Forelimb muscle (tissue), 1 donor: Measurements from ENCODE around the gene CPZ. TPM values are rescaled to one million over a fixed set of nuclear protein-coding genes. Genes with fewer than 3 reads are reported as not detected.

ENCODE experiments used
- DNase-seq: peaks from one replicate; pipeline ENCODE4 v3.0.0-alpha.2; 2013; ENCODE audit warnings: low read depth
- polyA plus RNA-seq: library from polyadenylated mRNA; unstranded; fragments of 120-200 nt; gene quantifications from one replicate; pipeline ENCODE4 v1.2.1, GENCODE V29; 2013; ENCODE audit not compliant: insufficient read length

The CPZ gene
- polyA plus RNA-seq, 1 donor = 8.6 TPM

DNA sequence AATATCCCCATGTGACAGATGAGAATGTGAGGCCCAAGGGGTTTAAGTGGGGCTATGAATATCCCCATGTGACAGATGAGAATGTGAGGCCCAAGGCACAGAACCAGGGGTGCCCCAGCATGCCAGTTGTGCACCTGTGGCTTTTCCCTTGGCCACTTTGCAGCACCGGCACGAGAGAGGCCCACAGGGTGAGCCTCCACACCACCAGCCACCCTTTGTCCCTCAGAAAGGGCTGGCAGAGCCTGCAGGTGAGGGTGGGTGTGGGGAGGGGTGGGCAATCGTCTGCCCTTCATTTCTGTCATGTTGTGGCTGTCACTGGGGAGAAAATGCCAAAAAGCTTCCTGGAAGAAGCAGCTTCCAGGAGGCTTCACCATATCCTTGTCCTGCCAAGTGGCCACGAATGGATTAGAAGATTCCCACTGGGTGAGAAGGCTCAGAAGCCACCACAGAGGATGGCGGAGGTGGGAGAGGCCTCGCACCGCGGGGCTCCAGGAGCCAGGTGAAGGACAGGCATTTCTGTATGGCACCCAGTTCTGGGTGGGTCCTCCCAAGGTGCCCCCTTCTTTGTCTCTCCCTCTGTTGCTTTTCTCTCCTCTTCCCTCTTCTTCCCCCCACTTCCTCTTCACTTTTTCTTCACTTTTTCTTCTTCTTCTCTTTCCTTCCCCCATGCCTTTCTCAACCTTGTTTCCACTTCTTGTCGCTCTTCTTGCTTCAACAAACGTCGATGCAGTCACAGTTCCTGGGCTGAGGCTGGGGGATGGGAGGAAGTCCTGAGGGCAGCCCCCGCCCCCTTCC is 12.8 kb upstream of the CPZ start:
- no peak for DNase-seq

DNA sequence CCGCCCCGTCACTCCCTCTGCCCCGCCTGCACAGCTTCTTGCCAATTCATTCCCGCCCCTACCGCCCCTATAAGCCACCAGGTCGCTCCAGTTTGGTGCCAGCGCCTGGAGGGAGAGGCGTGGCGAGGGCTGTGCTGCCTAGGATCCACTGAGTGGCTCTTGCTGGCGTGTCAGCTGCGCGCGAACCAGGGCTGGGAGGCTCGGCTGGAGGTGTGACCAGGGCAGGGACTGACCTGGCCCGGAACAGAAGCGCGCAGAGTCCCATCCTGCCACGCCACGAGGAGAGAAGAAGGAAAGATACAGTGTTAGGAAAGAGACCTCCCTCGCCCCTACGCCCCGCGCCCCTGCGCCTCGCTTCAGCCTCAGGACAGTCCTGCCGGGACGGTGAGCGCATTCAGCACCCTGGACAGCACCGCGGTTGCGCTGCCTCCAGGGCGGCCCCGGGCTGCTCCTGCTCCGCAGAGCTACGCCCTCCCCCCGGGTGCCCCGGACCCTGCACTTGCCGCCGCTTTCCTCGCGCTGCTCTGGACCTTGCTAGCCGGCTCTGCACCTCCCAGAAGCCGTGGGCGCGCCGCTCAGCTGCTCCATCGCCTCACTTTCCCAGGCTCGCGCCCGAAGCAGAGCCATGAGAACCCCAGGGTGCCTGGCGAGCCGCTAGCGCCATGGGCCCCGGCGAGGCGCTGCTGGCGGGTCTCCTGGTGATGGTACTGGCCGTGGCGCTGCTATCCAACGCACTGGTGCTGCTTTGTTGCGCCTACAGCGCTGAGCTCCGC is 12.1 kb upstream of the CPZ start, which contains the start of gene GPR78:
Gene GPR78 (plus strand): TSS at position 72 of the 773 bp plus-strand sequence. CDS start 591 bp downstream, at position 663.
- no peak for DNase-seq

DNA sequence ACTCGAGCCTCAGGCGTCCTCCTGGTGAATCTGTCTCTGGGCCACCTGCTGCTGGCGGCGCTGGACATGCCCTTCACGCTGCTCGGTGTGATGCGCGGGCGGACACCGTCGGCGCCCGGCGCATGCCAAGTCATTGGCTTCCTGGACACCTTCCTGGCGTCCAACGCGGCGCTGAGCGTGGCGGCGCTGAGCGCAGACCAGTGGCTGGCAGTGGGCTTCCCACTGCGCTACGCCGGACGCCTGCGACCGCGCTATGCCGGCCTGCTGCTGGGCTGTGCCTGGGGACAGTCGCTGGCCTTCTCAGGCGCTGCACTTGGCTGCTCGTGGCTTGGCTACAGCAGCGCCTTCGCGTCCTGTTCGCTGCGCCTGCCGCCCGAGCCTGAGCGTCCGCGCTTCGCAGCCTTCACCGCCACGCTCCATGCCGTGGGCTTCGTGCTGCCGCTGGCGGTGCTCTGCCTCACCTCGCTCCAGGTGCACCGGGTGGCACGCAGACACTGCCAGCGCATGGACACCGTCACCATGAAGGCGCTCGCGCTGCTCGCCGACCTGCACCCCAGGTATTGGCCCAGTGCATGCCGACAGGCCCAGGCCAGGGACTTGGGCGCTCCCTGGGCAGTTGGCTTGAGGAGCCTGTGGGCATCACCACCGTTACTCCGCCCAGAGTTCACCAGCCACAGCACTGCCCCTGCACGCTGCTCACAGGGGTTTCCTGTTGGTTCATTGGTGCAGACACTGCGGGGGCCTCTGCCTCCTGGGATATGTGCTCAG is 11.3 kb upstream of the CPZ start:
- no peak for DNase-seq

GRCh38 chr4:8582016-8582415 is 10.5 kb upstream of the CPZ start:
- DNase-seq = no peak

DNA sequence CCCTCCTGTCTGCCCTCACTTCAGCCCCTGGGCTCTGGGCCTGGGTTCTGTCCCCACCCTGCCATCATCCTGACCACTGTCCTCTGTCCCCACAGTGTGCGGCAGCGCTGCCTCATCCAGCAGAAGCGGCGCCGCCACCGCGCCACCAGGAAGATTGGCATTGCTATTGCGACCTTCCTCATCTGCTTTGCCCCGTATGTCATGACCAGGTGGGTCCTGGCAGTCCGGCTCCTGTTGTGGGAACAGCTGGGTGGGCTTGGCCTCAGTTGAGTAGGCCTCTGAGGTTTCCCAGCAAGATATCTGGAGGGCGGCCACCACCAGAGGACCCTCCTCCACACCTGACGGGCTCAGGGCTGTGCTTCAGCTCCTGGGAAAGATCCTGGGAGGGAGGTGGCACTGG is 10.1 kb upstream of the CPZ start:
- no peak for DNase-seq

DNA sequence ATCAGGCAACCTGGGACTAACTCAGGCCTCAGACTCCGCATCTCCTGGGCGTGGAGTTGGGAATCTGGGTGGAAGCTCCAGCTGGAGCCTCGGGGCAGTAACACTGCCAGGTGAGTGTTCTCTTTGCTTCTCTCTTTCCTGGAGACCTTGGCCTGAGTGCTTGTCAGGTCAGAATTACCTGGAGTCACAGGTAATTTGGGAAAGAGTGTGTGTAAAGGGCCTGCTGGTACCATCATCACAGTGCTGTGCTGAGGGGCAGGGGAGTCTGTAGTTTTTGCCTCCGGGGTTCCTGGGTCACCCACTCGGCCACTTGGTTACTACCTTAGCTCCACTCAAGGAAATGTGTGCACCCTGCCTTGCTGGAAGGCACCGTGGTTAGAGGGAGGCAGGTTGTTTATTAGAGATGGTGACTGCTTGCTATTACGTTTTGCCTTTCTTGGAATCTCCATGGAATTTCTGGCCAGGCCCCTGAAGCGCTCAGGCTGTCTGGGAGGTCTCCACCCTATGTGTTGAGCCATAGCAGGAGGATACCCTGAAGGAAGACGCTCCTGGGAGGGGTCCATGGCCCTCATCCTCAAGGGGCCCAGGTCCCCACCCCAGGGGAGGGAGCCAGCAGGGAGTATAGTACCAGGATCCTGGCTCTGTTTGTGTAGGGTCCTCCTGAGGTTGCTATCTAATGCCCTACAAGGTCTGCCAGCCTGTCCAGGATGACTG is 9.5 kb upstream of the CPZ start:
- DNase-seq = no peak

GRCh38 chr4:8583655-8584025 is 8.9 kb upstream of the CPZ start:
- no peak for DNase-seq

DNA sequence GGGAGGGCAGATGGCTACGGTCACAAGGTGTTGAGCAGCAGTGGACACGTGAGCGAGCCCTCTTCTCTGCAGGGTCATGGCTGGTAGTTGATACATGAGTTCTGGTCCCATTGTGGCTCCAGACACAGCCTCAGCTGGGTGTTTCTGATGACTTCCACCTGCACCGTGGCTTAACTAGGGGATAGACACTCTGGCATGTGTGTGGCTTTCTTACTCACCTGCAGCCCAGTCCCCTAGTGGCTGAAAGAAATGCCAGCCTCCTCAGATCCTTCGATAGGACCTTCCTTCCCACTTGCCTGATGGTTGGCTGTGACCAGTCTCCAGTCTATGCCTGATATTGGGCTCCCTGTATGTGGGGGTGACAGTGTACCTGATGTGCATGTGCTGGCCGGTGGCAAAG is 7.4 kb upstream of the CPZ start:
- DNase-seq = no peak

GRCh38 chr4:8585721-8586212 is 6.8 kb upstream of the CPZ start:
- no peak for DNase-seq

DNA sequence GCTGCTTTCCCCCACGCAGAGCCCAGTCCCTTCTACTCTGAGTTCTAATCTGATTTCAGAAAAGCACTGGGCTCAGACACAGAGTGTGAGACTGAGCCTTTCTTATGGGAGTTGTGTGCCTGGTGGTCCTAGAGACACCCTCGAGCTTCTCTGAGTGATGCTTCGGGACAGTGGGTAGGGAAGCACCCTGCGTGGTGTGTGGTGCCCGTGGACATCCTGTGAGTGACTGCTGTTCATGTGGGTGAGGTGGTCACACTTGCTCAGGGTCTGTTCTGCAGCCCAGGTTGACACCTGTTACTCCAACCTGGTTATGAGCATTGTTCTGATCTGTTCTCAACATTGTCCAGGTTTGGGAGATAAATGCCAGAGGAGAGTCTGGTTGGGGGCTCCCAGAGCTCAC is 6.3 kb upstream of the CPZ start:
- no peak for DNase-seq

- DNase-seq = no peak
Measured at GRCh38 chr4:8586671-8587468, 5.7 kb upstream of the CPZ start.

DNA sequence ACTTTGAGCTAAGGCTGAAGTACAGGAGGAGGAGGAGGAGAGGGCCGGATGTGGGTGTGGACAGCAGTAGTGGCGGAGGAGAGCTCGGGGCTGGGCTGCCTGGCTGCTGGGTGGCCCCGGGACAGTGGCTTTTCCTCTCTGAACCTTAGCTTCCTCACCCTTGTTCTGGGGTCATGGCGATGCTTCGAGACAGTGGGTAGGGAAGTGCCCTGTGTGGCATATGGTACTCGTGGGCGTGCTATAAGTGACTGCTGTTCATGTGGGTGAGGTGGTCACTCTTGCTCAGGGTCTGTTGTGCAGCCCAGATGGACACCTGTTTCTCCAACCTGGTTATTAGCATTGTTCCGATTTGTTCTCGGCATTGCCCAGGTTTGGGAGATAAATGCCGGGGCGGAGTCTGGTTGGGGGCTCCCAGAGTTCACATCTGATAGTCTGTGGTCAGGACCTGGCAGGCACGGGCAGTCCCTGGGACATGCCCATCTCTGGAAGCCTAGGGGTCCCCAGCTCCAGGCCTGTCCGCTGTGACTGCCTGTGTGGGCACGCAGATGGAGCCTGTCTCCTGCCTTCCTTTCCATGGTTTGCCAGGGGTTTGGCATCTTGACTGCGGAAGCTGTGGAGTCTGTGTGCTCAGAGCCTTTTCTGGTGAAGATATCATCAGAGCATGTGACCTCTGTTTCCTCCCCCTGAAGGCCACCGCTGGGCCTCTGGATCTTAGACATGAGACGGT is 4.9 kb upstream of the CPZ start:
- DNase-seq = no peak

- DNase-seq = no peak
Measured at GRCh38 chr4:8588196-8588470, 4.4 kb upstream of the CPZ start.

DNA sequence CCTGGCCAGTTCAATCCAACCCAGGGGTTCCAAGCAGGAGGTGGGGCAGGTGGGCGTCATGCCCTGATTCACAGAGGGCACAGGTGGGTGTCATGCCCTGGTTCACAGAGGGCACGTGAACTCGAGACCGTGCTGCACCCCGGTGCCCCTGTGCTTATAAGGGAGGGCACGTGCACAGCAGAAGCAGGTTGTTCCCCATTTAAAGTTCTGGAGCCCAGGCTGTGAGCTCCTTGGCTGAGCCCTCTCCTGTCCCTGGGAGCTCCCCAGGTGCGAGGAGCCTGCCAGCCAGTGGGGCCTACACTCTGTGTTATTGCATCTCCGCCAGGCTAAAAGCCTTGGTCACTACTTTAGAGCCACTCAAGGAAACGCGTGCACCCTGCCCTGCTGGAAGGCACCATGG is 3.2 kb upstream of the CPZ start:
- no peak for DNase-seq

DNA sequence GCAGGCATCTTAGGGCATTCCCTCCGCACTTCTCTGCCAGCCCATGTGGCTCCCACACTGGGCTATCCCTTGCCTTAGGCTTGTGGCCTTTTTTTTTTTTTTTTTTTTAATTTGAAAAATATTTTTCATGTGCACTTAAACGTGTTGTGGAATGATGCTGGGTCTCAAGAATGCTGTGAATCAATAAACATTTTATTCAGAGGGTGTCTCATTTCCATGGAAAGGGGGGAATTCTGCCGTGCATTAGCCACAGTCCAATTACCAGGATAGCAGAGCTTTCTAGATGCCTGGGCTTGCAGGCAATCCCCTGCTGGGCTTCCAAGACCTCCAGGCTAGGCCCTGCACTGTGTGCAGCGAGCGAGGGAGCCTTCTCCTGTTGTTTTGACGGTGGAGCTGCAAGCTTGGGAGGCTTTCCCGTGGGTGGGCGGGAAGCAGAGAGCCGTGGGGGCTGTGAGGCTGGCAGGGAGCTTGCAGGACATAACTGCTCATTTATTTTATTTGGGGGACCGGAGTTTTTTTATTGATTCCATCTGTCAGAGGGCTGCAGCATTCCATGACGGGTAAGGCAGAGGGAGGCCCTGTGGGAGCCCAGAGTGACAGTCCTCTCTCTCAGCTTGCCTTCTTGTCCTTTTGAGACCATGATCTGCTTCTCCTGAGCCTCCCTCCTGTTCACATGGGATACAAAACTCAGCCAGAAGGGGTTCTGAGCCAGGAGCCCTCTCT is 2.6 kb upstream of the CPZ start:
- DNase-seq = no peak

GRCh38 chr4:8590546-8590880 is 2.1 kb upstream of the CPZ start:
- DNase-seq = no peak

DNA sequence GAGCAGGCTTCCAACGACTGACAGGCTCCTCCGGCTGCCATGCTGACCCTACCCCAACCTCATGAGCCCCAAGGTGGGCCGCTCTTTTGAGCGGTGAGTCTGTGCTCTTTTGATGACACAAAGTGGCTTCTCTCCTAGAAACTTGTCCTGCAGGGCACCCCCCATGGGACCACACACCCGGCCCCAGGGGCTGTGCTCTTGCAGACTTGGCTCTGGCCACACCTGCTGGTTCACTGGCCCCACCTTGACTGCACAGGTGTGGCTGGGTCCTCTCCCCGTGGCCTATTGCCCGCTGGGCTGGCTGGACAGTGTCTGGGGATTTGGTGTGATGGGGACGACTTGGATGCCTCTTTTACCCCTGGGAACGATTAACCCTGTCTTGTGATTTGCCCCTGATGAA is 1.5 kb upstream of the CPZ start:
- DNase-seq = no peak

DNA sequence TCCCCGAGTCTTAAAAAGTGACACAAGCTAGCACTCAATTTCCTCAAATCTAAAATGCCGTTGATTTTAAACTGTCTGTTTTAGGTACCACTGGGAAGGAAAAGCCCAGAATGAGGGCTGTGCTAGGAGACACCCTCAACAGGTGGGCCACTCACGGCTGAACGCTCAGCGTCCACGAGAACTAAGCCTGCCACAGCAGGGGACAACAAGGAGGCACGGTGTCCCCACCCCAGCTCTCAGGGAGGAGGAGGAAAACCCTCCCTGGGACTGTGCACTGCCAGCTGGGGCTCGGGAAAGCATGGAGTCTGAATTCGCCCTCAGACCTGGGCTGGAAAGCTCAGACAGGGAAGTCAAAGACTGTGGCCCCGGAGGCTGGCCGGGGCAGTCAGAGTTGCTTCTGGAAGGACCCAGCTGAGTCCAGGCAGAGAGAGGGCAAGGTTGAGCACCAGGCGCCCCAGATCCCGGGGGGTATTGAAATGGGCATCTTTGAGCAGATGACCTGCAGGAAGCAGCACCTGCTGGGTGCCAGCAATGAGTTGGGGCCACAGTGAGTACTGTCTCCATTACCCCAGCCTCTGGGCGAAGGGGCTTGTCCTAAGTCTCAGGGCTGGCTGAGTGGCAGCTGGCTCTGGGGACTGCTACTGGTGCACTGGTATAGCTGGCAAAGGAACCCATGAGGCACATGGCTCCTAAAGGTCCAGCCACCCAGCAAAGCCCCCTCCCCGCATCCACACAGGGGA is 769 bp upstream of the CPZ start:
- DNase-seq = no peak
